ENCODE measurements around the gene NDUFS4.
A peak's percentile ranks its signal among the peaks of the same experiment; 100 is the strongest.
"Not testable (repeated sequence)": the region's sequence is repeated elsewhere in the genome, so short reads cannot be mapped to it uniquely, and the experiment has no call there.

Gene NDUFS4

DNA sequence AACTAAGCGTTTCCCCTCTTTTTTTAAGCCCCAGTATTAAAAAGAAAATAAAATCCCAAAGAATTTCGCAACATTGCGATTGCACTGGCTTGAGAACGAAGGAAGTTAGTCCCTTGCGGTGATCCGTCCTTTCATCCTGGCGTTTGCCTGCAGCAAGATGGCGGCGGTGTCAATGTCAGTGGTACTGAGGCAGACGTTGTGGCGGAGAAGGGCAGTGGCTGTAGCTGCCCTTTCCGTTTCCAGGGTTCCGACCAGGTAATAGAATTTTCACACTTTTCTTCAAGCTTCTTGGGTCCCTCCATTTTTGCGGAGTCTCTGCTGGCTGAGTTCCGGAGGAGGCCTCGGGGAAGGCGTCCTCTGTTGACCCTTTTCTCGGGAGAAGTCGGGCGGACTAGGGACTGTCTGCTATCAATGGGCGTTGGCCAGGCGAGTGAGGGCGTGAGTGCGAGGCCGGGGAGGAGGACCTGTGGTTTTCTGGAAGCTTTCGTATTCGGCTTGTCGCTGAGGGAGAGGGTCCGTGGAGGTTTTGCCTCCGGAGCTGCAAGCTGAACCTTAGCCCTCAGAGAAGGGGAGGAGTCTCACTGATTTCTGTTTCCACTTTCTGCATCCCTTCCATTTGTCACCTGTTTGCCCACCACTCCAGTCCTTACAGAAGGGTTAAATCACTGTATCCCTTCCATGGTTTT lies at the start of gene NDUFS4:
NDUFS4 (plus strand) TSS at position 134 of the 686 bp plus-strand sequence; CDS start at position 158, 24 bp downstream.
- DNase-seq, result peak; percentile 88

DNA sequence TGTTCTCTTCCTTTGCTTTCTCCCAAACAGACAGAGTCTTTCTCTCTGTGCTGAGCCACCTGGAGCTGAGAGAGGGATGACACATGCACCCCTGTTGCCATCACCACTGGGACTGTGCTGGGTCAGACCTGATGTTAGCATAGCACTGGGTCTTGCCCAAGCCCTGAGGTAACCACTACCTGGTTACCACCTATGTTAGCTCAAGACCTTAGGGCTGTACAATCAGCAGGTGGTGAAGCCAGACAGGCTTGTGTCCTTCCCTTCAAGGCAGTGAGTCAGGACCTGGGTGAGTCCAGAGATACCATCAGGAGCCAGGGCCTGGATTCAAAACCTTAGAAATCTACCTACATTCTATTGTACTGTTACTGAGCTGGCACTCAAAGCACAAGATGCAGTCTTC lies 47.9 kb upstream of the NDUFS4 start:
- DNase-seq, result no peak

DNA sequence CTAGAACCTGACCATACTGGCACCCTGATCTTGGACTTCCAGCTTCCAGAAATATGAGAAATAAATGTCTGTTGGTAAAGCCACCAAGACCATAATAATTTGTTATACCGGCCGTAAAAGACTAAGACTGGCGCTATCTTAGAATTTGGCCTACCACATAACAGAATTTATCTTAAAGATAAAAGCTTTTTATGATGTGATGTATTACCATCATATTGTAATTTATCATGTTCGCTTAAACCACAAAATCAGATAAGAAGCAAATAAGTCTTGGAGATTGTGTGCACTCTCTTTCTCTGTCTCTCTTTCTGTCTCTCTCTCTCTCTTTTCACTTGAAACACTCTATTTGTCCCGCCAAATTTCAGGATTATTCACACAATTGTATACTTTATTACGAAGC lies 44.5 kb upstream of the NDUFS4 start:
- DNase-seq, result no peak

DNA sequence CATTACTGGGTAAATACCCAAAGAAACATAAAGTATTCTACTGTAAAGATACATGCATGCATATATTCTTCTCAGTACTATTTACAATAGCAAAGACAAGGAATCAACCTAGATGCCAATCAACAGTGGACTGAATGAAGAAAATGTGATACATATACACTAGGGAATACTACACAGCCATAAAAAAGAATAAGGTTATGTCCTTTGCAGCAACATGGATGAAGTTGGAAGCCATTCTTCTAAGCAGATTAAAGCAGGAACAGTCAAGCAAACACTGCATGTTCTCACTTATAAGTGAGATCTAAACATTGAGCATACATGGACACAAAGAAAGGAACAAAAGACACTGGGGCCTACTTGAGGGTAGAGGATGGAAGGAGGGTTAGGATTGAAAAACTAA lies 39.6 kb upstream of the NDUFS4 start:
- no peak for DNase-seq

DNA sequence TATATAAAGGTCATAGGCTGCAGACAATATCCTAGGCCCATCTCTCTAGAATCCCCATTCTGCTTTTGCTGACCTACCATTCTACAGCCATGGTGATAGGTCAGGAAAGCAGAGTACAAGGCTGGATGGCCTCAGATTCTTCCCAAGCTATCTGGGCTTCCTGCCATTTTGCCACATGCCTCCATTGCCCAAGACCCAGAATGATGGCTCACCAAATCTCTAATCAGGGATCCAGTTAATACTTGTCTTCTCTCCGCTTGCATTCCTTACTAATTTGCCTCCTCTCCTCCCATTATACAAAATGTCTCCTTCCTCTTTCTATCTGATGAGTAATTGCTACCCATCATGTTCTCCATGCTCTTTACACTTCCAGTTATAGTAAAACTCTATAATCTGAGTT lies 22.7 kb upstream of the NDUFS4 start:
- no peak for DNase-seq

DNA sequence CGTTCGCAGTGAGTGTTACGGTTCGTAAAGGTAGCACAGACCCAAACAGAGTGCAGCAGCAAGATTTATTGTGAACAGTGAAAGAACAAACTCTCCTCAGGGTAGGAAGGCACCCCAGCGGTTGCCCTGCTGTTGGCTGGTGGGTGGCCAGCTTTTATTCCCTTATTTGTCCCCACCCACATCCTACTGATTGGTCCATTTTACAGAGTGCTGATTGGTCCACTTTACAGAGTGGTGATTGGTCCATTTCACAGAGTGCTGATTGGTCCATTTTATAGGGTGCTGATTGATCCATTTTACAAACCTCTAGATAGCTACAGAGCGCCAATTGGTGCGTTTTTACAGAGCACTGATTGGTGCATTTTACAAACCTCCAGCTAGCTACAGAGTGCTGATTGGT lies 19.7 kb upstream of the NDUFS4 start:
- not testable (repeated sequence) for DNase-seq

DNA sequence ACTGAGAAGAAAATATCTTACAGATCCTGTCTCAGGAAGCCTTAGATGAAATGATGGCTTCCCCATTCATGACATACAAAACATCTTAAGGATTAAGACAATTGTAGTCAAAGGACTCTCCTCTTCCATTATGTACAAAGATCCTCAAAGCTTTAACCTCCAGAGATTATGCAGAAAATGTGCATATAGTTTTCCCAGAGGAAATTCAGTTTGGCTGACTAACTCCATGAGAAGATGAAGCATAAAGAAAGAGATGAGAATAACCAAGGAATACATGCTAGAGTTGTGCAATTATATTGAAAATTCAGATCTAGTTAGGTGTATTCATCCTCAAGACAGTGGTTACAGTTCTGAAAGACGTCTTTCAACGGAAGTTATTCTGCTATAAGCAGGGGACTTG lies 18.6 kb upstream of the NDUFS4 start:
- DNase-seq, result no peak

DNA sequence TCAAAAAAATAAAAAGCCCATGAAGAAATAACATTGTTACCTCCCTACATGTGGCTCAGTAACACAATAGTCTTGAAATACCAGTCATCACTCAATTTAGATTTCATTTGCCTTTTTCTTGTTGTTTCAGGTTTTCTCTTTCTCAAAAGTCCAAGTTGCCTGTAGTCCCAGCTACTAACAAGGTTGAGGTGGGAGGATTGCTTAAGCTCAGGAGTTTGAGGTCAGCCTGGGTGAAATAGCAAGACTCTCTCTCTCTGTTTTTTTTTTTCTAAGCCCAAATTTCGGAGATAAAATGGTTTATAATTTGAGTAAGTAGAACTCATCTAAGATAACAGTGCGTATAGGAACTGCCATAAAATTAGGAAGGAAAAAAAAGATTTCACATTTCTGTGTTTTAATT lies 17.5 kb upstream of the NDUFS4 start:
- no peak for DNase-seq

DNA sequence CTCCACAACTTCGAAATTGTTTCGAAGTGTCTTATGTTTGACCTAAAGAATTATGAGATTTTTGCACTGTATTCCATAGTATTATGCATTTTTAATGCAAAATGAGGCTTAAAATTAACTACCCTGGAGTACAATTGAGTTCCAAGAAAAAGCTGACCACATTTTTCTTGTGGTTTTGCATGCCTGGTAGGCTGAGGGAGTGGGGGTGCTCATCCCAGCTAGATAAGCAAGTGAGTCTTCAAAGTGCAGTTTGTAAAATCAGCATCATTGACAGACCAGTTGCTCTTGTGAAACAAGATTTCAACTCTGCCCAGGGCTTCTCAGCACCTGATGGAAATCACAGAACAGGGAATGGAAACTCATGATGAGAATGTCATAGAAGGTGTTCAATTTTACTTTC lies 17.0 kb upstream of the NDUFS4 start:
- DNase-seq, result no peak

DNA sequence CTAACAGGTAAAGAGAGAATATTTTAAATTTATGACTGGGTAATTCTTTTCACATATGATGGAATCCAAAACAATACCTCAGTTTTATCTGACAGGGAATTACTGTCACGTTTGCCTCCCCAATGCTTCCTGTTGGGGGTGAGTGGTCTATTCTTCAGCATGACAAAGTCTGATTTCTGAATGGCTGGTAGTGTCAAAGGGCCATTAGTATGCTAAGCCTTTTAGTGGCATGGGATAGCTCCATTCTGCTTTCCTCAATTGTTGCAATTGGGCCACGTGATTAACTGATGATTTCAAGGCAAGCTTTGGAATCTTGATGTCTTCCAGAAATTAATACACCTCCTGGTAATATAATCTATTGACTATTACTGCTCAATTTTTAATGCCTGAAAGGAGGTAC lies 14.7 kb upstream of the NDUFS4 start:
- no peak for DNase-seq

DNA sequence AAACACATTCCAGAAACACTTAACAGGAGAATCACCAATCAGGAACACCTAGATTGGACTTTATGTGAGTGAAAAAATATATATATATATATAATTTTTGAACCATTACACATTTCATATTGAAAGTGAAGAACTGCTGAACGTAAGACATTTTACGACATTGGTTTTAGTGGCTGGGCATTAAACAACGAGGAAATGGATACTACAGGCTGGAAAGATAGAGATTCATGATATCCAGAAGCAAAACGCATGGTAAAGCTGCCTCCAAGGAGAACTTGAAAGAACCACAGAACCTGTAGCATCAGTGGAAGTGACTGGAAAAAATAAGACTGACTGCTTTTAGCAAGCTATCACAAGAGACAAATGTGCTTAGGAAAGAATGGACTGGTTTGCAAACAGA lies 13.2 kb upstream of the NDUFS4 start:
- DNase-seq, result no peak

DNA sequence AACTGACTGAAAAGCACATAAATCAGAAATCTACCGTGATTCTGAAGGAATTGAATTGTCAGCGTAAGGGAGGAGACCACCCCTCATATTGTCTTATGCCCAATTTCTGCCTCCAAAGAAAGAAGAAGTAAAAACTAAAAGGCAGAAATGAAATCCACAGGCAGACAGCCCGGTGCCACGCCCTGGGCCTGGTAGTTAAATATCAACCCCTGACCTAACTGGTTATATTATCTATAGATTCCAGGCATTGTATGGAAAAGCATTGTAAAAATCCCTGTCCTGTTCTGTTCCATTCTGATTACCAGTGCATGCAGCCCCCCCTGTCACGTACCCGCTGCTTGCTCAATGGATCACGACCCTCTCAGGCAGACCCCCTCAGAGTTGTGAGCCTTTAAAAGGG lies 11.9 kb upstream of the NDUFS4 start:
- not testable (repeated sequence) for DNase-seq

DNA sequence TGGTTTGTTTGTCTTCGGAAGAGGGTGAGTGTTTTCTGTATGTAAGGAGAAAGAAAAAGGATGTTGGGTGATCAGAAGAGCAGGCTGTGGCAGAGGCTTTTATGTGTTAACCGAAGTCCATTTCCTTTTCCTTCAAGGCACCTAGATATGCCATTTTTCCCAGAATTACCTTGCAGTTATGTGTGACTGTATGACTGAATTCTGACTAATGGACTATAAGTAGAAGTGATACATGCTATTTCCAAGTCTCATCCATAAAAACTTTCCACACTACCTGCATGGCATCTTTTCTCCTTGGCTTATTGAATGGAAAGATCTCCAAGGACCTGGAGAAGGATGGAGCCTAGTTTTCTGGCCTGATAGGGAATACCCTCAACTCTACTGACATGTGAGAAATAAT lies 10.6 kb upstream of the NDUFS4 start:
- no peak for DNase-seq

DNA sequence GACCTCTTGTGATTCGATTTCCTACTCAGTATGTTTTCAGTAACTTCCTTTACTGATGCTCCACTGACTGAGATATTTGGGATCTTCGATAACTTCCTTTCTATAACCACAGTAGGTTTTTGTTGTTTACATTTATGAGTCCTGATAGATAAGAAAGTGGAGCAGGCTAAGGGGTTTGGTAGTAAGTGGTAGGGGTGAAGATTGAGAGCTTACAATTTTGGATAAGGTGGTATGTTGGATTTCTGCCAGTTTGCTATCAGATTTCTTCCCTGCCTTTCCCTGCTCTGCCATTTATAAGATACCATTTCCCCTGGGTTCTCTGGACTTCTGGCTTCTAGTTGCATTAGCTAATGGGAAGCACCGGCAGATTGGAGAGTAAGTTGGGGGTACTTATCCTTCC lies 7.9 kb upstream of the NDUFS4 start:
- DNase-seq, result no peak

DNA sequence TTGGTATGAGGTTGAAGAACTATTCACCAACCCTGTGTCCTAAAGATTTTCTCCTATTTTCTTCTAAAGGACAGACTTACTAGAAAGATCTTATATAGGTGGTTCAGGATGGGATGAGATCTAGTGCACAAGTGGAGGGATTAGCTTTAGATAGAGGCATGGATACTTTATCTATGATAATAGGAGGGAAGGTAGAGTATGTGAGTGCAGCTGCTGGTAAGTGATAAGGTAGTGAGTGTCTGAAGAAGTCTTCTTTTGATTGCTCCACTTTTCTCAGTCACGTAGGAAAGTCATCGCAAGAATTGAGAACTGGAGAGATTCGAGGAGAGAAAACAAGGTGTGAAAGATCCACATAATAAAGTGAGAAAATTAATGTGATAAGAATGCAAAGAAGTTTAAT lies 6.0 kb upstream of the NDUFS4 start:
- no peak for DNase-seq

DNA sequence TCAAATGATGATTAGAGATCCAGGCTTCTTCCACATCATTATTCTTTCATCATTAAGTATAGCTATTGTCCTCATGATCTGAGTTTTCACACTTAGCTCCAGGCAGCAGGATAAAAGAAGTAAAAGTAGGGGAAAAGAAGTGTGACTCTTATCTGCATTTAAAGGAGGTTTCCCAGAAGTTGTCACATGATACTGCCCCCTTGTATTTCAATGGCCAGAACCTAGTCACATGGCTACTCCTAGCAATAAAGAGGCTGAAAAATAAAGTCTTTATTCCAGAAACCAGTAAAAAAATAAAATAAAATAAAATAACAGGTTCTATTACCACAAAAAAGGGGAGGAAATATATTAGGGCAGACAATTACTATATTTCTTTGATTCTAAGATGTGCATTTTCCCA lies 5.3 kb upstream of the NDUFS4 start:
- DNase-seq, result no peak

DNA sequence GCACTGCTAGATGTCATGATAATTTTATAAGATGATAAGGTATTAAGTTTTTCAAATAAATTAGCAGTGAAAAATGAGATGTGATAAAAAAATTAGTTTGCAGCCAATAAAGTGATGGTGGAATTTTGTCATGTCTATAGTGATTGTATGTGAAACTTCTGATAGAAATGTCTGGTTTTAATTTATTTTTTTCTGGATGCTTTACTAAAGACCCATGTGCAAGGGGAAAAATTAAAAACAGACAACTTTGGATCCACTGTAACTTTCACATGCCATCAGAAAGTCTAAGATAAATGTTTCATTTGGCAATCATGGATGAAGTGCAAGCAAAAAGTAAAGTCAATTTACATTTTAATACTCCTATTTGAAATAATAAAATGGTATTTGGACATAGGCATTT lies 4.4 kb upstream of the NDUFS4 start:
- no peak for DNase-seq

DNA sequence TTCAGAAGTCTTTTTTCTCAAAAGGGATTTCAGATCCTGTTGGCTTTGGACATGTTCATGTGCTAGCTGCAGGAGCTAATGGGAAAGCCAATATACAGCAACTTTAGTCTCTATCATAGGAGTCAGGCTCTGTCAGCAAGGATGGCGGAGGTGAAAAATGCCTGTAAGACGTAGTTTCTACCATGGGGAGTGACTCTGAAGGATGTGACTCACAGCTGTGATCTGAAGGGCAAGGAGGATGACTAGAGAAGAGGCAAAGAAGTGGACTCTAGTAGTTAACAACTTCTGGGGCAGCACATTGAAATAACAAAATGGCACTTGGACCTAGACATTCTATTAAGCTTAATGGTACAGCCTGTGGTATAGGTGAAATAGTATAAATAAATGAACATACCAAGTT lies 3.1 kb upstream of the NDUFS4 start:
- no peak for DNase-seq

DNA sequence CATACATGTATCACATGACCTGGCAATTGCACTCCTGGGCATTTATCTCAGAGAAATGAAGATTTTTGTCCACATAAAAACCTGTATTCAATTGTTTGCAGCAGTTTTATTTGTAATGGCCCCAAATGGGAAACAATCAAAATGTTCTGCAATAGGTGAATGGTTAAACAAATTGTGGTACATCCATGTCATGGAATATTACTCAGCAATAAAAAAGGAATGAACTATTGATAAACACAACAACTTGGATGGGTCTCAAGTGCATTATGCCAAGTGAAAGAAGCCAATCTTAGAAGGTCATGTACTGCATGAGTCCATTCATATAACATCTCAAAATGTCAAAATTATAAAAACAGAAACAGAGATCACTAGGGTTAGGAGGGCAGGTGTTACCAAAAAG lies 1.5 kb upstream of the NDUFS4 start:
- DNase-seq, result no peak

DNA sequence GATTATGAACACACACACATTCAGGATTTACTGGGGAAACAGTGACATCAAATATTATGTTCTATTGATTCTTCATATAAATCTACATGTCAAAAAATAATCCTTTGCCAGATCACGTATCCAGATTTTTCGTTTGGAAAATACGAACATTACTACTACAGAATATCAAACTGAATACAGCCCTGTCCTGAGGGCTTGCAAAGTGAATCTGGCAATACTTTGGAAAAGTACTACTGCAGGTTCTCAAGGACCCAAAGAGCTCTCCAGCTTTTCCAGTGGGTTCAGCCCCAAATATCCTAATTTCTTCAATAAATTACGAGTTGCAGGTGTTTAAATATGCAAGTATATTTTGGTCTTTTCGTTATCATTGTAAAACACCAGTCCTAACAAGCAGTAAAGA lies 411 bp upstream of the NDUFS4 start:
- DNase-seq, result no peak

DNA sequence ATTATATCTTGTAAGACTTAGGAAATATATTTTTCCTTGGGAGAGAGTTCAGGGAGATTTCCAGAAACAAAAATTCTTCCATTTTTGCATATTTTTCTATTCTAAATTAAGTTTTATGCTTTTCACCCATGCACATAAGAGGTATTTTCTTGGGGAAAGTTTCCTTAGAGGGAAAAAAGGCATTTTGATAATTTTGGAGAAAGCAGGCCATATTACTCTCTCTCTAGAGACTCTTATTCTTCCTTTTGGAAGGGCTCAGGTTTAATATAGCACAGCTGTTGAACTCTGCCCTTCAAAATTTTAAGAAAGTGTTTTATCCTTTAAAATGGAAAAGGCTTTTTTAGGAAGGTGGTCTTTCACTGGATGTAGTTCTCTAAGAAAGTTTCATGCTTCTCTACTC lies 8.0 kb downstream of the NDUFS4 start:
- DNase-seq, result no peak

DNA sequence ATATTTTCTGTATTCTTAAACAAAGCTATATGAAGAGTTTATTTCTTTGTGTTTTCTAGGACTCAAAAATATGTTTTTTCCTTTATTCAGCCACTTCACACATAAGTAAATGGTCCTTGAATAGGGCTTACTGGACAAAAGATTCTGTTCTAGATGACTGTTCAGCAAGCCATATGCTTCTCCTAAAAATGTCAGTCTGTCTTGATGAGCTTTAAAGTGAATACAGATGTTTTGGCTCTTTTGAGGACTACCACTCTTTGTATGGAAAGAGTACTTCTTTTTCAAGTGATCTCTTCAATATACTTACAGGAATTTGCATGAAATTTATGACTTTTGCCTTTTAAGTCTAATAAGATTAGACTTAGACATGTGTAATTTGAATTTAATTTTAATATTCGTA lies 8.4 kb downstream of the NDUFS4 start:
- DNase-seq, result no peak

DNA sequence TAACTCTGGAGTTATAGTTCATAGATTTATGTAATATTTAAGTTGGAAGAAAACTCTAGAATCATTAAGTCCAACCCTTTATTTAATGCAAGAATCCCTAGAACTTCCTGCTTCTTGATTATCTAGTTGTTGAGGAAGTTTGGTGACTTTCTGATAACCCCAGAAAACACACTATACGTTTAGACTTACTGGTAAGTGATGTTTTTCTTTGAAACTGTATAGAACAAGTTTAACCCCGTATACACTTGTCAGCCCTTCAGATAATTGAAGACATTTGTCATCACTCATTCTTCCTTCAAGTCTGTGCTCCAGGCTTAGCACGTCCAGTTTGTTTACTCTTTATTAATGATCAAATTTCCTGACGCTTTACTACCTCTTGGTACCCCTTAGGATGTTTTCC lies 9.0 kb downstream of the NDUFS4 start:
- DNase-seq, result no peak

DNA sequence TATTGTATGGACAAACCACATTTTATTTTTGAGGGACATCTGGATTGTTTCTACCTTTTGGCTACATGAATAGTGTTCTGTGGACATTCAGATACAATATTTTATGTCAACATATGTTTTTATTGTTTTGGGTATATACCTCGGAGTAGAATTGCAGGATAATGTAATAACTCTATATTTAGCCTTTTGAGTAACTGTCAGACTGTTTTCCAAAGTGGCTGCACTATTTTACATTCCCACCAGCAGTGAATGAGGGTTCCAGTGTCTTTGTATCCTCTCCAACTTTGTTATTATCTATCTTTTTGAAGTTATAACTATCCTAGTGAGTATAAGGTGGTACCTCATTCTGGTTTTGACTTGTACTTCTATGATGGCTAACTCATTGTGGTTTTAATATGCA lies 11.0 kb downstream of the NDUFS4 start:
- DNase-seq, result no peak

DNA sequence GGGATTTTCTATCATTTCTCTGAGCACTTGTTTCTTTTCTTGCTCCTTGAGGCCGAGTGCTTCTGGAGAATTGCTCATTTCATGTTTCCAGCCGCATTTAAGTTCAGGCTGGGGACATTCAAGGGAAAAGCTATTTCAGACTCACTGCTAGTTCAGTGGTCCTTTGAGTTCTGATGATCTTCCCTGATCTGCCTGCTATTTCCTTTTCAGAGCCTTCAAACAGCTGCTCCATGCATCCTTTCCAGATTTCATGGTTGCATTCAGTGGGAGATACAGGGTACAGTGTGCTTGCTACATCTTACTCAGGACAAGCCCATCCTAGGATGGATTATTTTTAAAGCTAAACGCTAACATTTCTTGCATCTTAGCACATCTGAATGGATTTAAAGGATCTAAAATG lies 14.7 kb downstream of the NDUFS4 start:
- peak; percentile 12 for DNase-seq

DNA sequence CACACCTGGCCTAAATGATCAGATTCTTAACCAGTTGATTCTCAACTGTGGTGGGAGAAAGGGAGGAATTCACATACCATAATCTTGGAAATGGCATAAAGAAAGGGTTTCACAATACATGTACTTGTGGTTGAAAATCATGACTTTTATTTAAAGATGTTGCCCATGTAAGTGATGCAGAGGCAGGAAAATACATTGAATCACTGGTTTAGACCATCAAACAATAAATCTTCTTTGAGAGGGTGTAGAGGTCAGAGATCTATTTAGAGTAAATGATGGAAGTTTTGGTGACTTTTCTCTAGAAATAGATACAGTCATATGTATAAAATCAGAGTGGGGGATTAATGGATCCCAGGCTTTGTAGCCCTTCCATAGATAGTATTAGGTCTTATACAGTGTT lies 15.4 kb downstream of the NDUFS4 start:
- DNase-seq, result no peak
